Measurements from ENCODE around the gene ADAMTS20.

- TF ChIP-seq CTCF (IDR thresholded peaks at IDR 0.05; ENCODE audit: insufficient read depth, low read length, poor library complexity, severe bottlenecking) (no peak), EZH2phosphoT487 (conservative IDR thresholded peaks at IDR 0.05; ENCODE audit: low read length) (no peak)
Observed at GRCh38 chr12:43310596-43310995, 241.4 kb downstream of the ADAMTS20 start.
